HG02571 (cell line): ENCODE measurements around the gene TSSK3.
"Not testable (repeated sequence)": the region's sequence is repeated elsewhere in the genome, so short reads cannot be mapped to it uniquely, and the experiment has no call there.

ENCODE experiments used
- ATAC-seq: cut with Tn5 transposase; IDR thresholded peaks from one replicate; pipeline ENCODE4 v1.9.1; 2021; ENCODE audit warnings: mild to moderate bottlenecking, moderate library complexity; ENCODE audit not compliant: unreplicated experiment

The TSSK3 gene

DNA sequence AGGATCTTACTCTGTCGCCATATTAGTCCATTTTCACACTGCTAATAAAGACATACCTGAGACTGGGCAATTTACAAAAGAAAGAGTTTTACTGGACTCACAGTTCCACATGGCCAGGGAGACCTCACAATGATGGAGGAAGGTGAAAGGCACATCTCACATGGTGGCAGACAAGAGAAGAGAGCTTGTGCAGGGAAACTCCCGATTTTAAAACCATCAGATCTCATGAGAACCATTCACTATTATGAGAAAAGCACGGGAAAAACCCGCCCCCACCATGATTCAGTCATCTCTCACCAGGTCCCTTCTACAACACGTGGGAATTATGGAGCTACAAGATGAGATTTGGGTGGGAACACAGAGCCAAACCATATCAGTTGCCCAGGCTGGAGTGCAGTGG lies 34.2 kb downstream of the TSSK3 start:
- ATAC-seq = not testable (repeated sequence)

DNA sequence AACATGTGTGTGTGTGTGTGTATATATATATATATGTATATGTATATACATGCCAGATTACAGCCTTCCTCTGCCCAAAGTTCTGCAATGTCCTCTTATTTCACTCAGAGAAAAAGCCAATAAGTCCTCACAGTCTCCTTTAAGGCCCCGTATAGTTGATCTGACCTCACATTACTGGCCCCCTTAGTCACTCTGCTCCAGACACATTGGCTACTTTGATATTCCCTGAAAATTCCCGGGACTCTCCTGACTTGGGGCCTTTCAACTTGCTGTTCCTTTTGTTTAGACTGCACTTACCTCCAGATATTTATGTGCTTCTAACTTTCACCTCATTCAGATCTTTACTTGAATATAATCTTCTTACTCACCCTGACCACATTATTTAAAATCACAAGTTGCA lies 36.1 kb downstream of the TSSK3 start:
- no peak for ATAC-seq

DNA sequence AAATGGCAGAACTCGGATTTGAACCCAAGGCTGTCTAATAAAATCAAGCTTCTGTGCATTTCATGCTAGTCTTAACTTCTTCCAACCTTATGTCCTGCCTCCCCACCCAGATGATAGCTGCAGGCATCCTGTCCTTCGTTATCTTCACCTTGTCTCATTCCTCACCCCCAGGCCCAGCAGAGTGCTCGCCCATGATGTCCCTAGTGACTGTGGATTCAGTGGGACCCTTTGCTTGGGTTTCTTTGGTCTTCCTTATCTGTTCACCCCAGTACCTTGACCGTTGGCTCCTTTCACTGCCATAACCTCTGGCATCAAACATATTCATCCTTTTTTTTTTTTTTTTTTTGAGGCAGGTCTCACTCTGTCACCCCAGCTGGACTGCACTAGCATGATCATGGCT lies 37.5 kb downstream of the TSSK3 start:
- no peak for ATAC-seq

DNA sequence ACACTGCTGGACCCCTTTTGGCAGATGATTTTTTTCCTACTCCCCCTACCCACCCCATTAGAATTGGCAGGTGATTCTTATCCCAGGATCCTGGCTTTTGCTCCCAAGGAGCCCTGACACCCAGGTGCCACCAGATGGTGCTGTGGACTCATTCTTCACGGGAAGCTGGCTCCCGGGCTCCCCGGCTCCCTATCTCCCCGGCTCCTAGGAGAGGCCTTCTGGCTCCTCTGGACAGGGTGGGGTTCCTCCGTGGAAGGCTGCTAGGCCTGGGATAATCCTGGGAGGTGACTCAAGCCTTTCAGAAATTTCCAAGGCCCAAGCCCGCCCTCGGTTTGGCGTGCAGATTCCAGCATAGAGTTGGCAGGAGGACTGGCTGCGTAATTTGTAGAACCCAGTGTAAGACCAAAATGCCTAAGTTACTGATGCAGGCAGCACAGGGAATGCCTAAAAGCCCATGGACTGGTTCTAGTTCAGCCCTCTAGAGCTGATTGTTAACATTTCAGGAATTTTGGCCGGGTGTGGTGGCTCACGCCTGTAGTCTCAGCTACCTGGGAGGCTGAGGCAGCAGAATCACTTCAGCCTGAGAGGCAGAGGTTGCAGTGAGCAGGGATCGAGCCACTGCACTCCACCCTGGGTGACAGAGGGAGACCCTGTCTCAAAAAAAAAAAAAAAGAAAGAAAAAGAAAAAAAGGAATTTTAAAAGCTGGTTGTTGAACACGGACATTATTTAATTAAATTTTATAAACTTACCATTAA lies 38.7 kb downstream of the TSSK3 start:
- ATAC-seq = no peak

DNA sequence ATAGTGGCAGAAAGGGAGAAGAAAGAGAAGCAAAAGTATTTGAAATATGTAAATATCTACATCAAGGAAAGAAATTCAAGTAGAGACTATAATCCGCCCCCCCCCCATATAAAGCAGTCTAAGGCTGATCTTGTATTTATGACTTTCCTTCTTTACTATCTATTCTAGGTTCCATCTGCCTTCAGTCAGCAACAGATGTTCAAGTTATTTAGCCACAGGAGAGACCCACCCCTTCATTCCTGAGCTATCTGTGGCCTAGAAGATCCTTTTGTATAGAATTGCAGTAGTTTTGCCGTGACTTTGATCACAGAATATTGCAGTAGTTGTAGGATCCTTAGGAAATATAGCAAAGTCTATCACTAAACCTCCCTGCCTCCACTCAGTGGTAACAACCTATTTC lies 42.6 kb downstream of the TSSK3 start:
- ATAC-seq = no peak

DNA sequence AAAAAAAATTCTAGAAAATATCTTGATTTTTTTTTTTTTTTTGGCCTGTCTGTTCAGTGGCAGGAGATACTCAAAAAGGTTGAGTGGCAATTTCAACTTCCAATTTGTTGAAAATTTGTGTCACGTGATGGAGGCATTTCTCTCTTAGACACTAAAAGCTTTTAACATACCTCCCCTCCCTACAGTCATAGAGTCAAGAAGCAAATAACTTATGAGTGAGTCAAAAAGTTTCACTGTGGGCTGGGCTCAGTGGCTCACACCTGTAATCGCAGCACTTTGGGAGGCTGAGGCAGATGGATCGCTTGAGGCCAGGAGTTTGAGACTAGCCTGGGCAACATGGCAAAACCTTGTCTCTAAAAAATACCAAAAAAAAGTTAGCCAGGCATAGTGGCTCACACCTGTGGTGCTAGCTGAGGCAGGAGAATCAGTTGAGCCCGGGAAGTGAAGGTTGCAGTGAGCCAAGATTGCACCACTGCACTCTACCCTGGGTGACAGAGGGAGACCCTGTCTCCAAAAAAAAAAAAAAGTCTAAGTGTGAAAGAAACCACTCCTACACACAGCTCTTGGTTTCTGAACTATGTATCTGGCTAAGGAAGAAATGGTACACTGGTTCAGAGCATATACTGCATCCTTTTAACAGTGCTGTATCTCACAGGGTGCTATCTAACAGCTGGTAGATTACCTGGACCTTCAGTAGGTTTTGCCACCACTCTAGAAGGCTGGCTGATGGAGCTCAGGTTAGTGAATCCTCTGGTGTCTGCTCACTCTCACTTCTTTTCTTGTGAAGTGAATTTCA lies 43.5 kb downstream of the TSSK3 start:
- no peak for ATAC-seq

DNA sequence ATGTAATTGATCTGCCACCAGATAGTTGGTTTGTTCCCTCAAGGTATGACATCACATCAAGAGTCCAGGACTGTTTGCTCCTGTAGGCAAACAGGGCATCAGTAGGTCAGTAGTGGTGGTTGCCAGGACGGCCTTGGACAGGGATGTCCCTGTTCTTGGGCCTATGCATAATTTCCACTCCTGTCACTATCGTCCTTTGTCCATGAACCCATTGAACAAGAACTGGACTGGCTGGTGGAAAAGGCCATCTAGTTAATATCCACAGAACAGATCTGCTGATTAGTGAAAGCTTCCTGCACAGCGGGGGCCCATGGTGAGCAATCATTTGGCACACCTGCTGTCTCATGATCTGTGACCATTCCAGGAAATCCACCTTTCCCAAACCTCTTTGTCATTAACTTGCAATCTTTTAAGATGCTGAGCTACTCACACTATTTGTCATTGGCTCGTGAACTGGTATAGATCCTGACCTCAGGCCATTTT lies 44.3 kb downstream of the TSSK3 start:
- no peak for ATAC-seq

DNA sequence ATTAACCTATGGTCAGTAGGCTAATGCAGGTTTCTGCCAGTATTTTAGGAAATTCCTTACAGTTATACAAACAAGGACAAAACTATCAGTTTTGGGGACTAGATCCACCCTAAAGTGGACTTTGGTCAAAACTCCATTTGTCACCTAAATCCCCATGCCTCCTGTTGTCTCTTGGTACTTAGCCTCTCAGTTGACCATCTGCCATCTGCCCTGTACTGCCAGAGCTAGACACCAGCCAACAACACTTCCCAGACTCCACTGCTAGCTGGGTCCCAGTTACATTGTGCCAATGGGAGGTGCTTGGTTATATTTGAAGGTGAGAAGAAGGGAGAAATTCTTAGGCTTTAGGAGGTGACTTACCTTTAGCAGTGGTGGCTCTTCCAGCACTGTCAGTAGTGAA lies 48.9 kb downstream of the TSSK3 start:
- no peak for ATAC-seq

DNA sequence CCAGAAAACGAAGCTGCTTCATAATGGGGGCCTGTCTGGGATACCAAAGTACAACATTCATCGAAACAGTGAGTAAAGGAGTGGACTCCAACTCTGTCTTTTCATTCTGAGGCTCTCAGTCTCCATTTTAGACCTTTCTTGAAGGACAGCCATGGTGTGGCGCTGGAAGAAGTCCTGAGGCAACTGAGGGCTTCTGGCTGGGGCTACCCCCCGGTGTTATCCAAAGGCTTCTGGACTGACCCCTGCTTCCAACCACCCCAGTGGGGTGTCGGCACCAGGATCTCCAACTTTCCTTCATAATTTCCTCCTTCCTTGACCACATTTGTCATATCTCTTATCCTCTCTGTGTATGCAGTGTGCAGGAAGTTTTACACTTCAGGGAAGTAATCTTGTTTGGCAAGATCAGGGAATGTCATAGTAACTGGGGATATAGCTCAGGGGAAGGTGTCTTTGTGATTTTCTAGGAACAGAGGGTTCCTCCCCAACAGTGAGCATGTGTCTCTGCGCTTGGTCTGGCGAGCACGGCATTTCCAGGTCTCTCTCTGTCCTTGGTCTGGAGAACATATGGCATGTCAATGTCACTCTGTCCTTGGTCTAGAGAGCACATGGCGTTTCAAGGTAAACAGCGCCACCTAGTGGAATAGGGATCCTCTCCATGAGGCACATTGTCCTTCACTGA lies 51.3 kb downstream of the TSSK3 start:
- no peak for ATAC-seq
